HG03103 (cell line): ENCODE results near the gene PTCH2.
A peak's percentile ranks its signal among the peaks of the same experiment; 100 is the strongest.
"Not testable (repeated sequence)": the region's sequence is repeated elsewhere in the genome, so short reads cannot be mapped to it uniquely, and the experiment has no call there.

Experiments used
- ATAC-seq: cut with Tn5 transposase; IDR thresholded peaks from one replicate; pipeline ENCODE4 v1.9.1; 2021; ENCODE audit warnings: low read depth; ENCODE audit not compliant: unreplicated experiment

The PTCH2 gene

DNA sequence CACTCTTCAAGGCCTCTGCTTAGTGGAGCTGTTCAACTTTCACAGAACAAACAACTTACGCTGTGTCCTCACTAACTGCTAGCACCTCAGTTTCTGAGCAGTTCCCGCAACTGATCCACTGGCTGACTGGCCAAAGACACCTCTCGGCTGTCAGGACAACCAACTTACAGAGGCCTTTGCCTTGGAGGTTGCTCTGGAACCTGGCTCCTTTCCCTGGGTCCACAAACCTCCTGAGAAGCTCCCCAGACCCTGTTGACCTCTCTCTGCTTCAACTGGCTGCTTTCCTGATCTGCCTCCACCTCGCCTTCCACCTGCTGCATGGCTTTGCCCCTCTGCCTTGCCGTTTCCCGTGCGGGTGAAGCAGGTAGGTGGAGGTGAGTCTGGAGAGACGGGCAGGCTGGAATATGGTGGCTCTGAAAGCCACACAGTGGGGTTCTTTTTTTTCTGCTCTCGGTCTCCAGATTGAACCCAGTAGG lies 21.8 kb downstream of the PTCH2 start:
- ATAC-seq, result no peak

GRCh38 chr1:44820328-44821239 lies 22.5 kb downstream of the PTCH2 start:
- no peak for ATAC-seq

GRCh38 chr1:44819608-44820327 lies 23.3 kb downstream of the PTCH2 start:
- ATAC-seq, result peak; percentile 66

GRCh38 chr1:44819196-44819607 lies 23.9 kb downstream of the PTCH2 start:
- ATAC-seq, result no peak

- no peak for ATAC-seq
Observed at GRCh38 chr1:44817771-44818495, 25.1 kb downstream of the PTCH2 start.

- no peak for ATAC-seq
Observed at GRCh38 chr1:44817307-44817706, 25.7 kb downstream of the PTCH2 start.

- not testable (repeated sequence) for ATAC-seq
Observed at GRCh38 chr1:44815926-44816325, 27.1 kb downstream of the PTCH2 start.

- no peak for ATAC-seq
Observed at GRCh38 chr1:44812822-44813543, 30.1 kb downstream of the PTCH2 start.

GRCh38 chr1:44811234-44811633 lies 31.8 kb downstream of the PTCH2 start:
- no peak for ATAC-seq

GRCh38 chr1:44810762-44811105 lies 32.3 kb downstream of the PTCH2 start:
- not testable (repeated sequence) for ATAC-seq

GRCh38 chr1:44810101-44810761 lies 32.8 kb downstream of the PTCH2 start:
- no peak for ATAC-seq

DNA sequence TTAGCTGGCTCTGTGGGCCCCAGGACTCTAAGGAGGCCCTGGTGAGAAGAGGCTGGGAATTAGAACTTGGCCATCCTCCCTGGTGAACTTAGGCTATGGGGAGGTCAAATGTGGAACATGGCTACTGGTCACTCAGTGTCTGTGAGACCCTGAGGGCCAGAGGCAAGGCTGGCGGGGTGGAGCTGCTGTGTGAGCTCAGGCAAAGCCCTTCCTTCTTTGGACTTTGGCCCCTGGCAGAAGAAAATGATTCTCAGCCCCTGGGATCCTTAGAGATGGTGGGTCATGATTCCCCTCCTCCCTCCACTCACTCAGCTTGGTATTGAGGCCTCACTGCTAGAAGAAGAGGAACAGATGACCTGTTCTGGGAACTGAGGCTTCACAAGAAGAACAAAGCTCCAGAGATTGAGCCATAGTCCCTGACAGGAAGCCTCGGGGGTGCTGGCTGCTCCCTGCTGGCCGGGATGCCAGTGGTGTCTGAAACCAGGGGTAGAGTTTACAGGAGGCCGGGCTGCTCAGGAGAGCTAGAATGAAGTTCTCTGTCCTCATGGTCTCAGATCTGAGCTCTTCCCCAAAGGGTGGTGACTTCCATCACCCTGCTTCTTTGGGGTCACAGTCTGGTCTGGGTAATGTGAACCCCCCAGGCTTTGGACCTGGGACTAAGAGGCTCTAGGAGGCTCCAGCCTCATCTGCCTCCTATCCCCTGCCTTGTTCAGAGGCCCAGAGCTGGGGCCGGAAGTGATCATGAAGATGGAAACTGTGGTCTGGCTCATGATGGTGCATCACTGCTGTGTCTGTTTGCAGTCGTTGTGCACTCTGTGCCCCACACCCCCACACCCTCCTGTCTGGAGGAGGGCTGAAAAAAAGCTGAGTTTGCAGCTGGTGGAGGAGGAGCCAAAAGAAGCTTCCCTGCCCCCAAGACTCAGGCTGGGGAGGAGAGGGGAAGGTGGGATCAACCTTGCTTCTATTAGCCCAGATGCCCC lies 33.8 kb downstream of the PTCH2 start:
- ATAC-seq, result peak; percentile 51

DNA sequence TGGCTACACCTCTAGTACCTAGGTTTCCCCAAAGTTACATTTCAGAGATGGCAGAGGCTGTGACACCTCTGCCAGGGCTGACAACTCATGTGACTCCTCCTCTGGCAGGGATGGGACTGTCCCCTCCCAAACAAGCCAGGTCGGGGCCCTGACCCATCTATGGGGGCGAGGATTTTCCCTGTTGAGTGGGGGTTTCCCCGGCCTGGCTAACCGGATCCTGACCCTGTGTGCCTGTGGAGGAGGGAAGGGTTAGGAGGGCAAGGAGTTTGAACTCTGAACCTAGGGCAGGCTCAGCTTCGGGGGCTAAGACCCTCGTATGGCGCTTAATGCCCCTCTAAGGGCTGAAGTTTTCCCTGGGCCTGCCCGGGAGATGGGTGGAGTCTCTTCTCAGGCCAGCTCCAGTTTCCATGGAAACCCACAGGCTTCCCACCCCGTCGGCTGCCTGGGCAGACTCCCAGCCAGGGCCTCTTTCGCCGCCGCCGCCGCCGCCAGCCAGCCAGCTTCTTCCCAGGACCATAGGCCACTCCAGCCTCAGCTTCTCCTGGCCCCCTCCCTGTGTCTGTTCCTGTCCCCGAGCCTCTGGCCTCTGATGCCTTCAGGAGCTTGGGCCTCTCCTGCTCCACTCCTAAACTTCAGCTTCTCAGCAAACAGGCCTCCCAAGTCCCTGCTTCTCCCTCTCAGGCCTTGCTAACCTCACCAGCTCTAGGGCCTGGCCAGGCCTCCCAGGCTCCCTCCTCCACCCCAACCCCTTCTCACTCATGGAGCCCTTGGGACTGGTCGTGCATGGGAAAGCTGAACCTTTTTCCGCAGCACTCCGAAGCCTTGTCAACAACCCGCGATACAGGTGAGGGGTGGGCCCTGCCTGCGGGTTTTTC lies 34.8 kb downstream of the PTCH2 start, which contains the start of gene BTBD19:
TSS of gene BTBD19 (plus strand) at position 461 of the 875 bp plus-strand sequence. CDS start at position 759, 298 bp downstream.
- ATAC-seq, result peak; percentile 20

DNA sequence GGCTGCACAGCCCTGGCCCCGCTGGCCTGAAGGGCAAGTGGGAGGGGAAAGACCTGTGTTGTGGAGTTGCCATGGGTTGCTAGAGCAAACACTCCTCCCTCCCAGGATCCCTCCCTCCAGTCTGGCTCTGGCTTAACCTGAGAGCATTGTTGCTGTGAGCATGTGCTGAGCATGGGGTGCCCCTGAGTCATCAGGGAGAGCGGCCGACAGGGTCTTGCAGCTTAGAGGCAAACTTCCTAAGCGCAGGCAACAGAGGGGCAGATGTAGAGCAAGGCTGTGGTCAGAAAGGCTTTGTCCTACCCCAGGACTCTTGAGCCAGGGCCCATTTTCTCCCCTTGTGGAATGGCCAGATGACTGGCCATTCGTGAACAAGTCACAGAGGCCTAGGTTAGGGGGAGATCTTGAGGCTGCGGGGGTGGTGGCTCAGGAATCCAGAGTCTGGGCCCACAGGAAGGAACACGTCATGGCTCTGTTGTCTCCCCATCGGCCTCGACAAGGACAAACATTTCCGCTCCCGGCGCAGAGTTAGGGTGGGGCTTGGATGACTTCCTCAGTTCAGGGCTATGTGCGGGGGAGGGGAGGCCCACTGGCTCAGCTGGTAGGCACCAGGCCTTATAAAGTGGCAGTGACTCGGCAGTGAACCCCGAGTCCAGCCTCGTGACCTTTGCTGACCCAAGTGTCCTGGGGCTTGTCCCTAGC lies 35.5 kb downstream of the PTCH2 start:
- peak; percentile 34 for ATAC-seq

- no peak for ATAC-seq
Observed at GRCh38 chr1:44806704-44807363, 36.2 kb downstream of the PTCH2 start, which contains the start of gene DYNLT4. TSS of gene DYNLT4 (minus strand) at chr1:44807351. CDS start at chr1:44806668, 683 bp downstream.

GRCh38 chr1:44806025-44806703 lies 36.9 kb downstream of the PTCH2 start:
- ATAC-seq, result no peak
